Stomach (tissue), 4 donors: ENCODE measurements around the gene SUSD2.

Experiments used
- POLR2A ChIP-seq, 4 donors: fragments of 450-650 bp; IDR thresholded peaks; one replicate each; pipeline ENCODE4 v1.6.1; 2016; ENCODE audit warnings: antibody characterized with exemption in 4 of 4, control low read depth in 2 of 4, mild to moderate bottlenecking in 1 of 4, moderate library complexity in 1 of 4
- TF ChIP-seq, protein P1 (sequence below), 7 experiments: fragments of 450-650 bp in 4 of 7; fragments of 200-600 bp in 3 of 7; sonication (generic) in 3 of 7; IDR thresholded peaks; one replicate each; pipeline ENCODE4 v1.5.1; 2016 to 2019; ENCODE audit warnings: antibody characterized with exemption in 7 of 7, control low read depth in 2 of 7, mild to moderate bottlenecking in 1 of 7

DNA sequence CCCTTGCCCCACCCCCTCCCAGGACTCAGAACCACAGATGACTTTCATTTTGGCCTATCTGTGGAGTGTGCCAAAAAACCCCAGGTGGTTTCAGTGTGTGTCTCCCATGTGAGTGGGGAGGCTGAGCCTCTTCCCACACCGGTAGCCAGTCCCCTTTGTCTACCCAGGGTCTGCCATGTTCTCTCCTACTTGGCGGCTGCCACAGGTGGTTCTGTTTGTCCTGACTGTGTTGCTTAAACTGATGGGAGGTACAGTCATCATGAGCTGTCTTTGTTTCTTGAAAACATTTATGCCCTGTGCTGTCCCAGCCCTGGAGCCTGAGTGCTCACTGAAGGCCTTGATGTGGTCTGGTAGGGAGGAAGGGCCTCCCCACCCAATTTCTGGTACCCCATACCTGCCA is 39.7 kb upstream of the SUSD2 start:
- TF ChIP-seq, protein P1, sequence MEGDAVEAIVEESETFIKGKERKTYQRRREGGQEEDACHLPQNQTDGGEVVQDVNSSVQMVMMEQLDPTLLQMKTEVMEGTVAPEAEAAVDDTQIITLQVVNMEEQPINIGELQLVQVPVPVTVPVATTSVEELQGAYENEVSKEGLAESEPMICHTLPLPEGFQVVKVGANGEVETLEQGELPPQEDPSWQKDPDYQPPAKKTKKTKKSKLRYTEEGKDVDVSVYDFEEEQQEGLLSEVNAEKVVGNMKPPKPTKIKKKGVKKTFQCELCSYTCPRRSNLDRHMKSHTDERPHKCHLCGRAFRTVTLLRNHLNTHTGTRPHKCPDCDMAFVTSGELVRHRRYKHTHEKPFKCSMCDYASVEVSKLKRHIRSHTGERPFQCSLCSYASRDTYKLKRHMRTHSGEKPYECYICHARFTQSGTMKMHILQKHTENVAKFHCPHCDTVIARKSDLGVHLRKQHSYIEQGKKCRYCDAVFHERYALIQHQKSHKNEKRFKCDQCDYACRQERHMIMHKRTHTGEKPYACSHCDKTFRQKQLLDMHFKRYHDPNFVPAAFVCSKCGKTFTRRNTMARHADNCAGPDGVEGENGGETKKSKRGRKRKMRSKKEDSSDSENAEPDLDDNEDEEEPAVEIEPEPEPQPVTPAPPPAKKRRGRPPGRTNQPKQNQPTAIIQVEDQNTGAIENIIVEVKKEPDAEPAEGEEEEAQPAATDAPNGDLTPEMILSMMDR (IDR thresholded peaks at IDR 0.05) = no peak
- no peak for TF ChIP-seq POLR2A (IDR thresholded peaks at IDR 0.05)
